B cell (primary cell): ENCODE results near the gene RTTN. TPM values are rescaled to one million over a fixed set of nuclear protein-coding genes. Genes with fewer than 3 reads are reported as not detected.

Experiments
- ATAC-seq: fragments of 200-7000 bp; cut with Tn5 transposase; one replicate; pipeline ENCODE4 v1.10.0; 2021; ENCODE audit warnings: low read depth, mild to moderate bottlenecking, moderate number of reproducible peaks, moderate library complexity
- CTCF ChIA-PET: fragments of 350-600 bp; sonication (Branson Sonifier 250); formaldehyde crosslinking; loops from one replicate; lab custom pipeline; 2021; ENCODE audit warnings: antibody characterized with exemption, inconsistent platforms; lab: Charles Lee
- POLR2A ChIA-PET: fragments of 350-600 bp; sonication (Branson Sonifier 250); formaldehyde crosslinking; loops from one replicate; lab custom pipeline; 2021; ENCODE audit warnings: antibody characterized with exemption; lab: Charles Lee
- DNase-seq: peaks from one replicate; pipeline ENCODE4 v3.0.0; 2013
- H2AFZ ChIP-seq: 2 replicates; pipeline ENCODE4 v1.6.1; 2012; ENCODE audit warnings: mild to moderate bottlenecking, low read depth, low read length; ENCODE audit not compliant: insufficient read depth, poor library complexity, severe bottlenecking
- H3K27ac ChIP-seq, 2 donors: 1 replicate in 1 of 2; 2 replicates in 1 of 2; pipeline ENCODE4 v1.5.1; 2012 to 2013; ENCODE audit warnings: low read length in 2 of 2, mild to moderate bottlenecking in 2 of 2, moderate library complexity in 1 of 2
- H3K27me3 ChIP-seq, 4 experiments: fragments of 200-600 bp in 1 of 4; sonication (generic) in 1 of 4; replicated peaks in 1 of 4; 1 replicate in 2 of 4; 2 replicates in 2 of 4; pipeline versions ENCODE4 v1.6.1 to v1.7.0; 2013 to 2016; ENCODE audit warnings: low read length in 3 of 4, mild to moderate bottlenecking in 2 of 4, mixed read lengths in 1 of 4, moderate library complexity in 1 of 4; ENCODE audit not compliant: insufficient read depth in 4 of 4, control insufficient read depth in 3 of 4; ENCODE audit errors: control extremely low read depth in 1 of 4
- H3K36me3 ChIP-seq, 2 experiments: replicated peaks in 1 of 2; 1 replicate in 1 of 2; 2 replicates in 1 of 2; pipeline versions ENCODE4 v1.6.1 to v1.7.1; 2013; ENCODE audit warnings: low read length in 1 of 2; ENCODE audit not compliant: insufficient read depth in 2 of 2, control insufficient read depth in 1 of 2; ENCODE audit errors: control extremely low read depth in 1 of 2, extremely low read depth in 1 of 2
- H3K4me1 ChIP-seq, 2 donors: fragments of 200-600 bp in 1 of 2; sonication (generic) in 1 of 2; 1 replicate in 1 of 2; 2 replicates in 1 of 2; pipeline versions ENCODE4 v1.5.1 to v1.6.1; 2013 to 2017; ENCODE audit warnings: low read length in 2 of 2; ENCODE audit not compliant: control insufficient read depth in 2 of 2, insufficient read depth in 2 of 2
- H3K4me2 ChIP-seq: replicated peaks from 2 replicates; pipeline ENCODE3; 2012; ENCODE audit warnings: mild to moderate bottlenecking, low read depth, low read length; ENCODE audit not compliant: poor library complexity, severe bottlenecking
- H3K4me3 ChIP-seq, 5 experiments: fragments of 200-600 bp in 1 of 5; sonication (generic) in 1 of 5; 1 replicate in 3 of 5; 2 replicates in 2 of 5; pipeline versions ENCODE4 v1.5.1 to v1.7.0; 2011 to 2016; ENCODE audit warnings: low read length in 4 of 5, mild to moderate bottlenecking in 4 of 5, low read depth in 2 of 5, control low read depth in 1 of 5, moderate library complexity in 1 of 5; ENCODE audit not compliant: insufficient read depth in 1 of 5; ENCODE audit errors: control extremely low read depth in 1 of 5, extremely low read depth in 1 of 5
- H3K79me2 ChIP-seq: fragments of 200-600 bp; sonication (generic); one replicate; pipeline ENCODE4 v1.6.0; 2016; ENCODE audit warnings: low read length; ENCODE audit not compliant: control insufficient read depth, insufficient read depth
- H3K9ac ChIP-seq: fragments of 200-600 bp; sonication (generic); 2 replicates; pipeline ENCODE4 v1.6.1; 2017; ENCODE audit warnings: mild to moderate bottlenecking, low read length, moderate library complexity
- H3K9me3 ChIP-seq, 3 donors: one replicate each; pipeline versions ENCODE4 v1.6.1 to v1.7.1; 2013; ENCODE audit warnings: low read length in 2 of 3; ENCODE audit not compliant: control insufficient read depth in 2 of 3, insufficient read depth in 1 of 3; ENCODE audit errors: control extremely low read depth in 1 of 3
- H4K20me1 ChIP-seq: 2 replicates; pipeline ENCODE4 v1.6.0; 2012; ENCODE audit warnings: mild to moderate bottlenecking, low read length; ENCODE audit not compliant: insufficient read depth, control insufficient read depth, poor library complexity, severe bottlenecking
- H3K27ac Mint-ChIP-seq: one replicate; pipeline ENCODE4 v1.8.0; 2021; ENCODE audit warnings: mixed read lengths
- H3K27me3 Mint-ChIP-seq: one replicate; pipeline ENCODE4 v1.8.0; 2021; ENCODE audit warnings: mixed read lengths
- H3K4me1 Mint-ChIP-seq: one replicate; pipeline ENCODE4 v1.8.0; 2021; ENCODE audit warnings: mixed read lengths
- H3K4me3 Mint-ChIP-seq: one replicate; pipeline ENCODE4 v1.8.0; 2021; ENCODE audit warnings: mixed read lengths
- H3K9me3 Mint-ChIP-seq: one replicate; pipeline ENCODE4 v1.8.0; 2022; ENCODE audit warnings: mixed read lengths; ENCODE audit not compliant: insufficient read depth
- CTCF ChIP-seq: fragments of 200-600 bp; IDR thresholded peaks from one replicate; pipeline ENCODE4 v1.8.0; 2022; ENCODE audit warnings: antibody characterized with exemption, mild to moderate bottlenecking
- EZH2 ChIP-seq: IDR thresholded peaks from 2 replicates; pipeline ENCODE4 v1.6.1; 2012; ENCODE audit warnings: borderline replicate concordance, low read depth, mild to moderate bottlenecking, moderate library complexity, low read length; ENCODE audit not compliant: insufficient read depth, poor library complexity, severe bottlenecking
- WGBS: methylation state at CpG from one replicate; pipeline ENCODE4 v1.1.5; 2013; ENCODE audit warnings: missing lambda C conversion rate; ENCODE audit not compliant: insufficient coverage; 5-methylcytosine and 5-hydroxymethylcytosine counted together
- intact Hi-C: fragments of 100-400 bp; cut with micrococcal nuclease; formaldehyde crosslinking; loops from one replicate; pipeline ENCODE4 v1.10.0; 2022
- polyA plus RNA-seq: library from polyadenylated mRNA; depleted of rRNA; stranded (reverse); fragments of >200 nt; gene quantifications from 2 replicates; pipeline ENCODE4 v1.2.3, GENCODE V29; 2012
- total RNA-seq, 2 donors: library from RNA; stranded (reverse); fragments of 120-200 nt in 1 of 2; gene quantifications; 1 replicate in 1 of 2; 2 replicates in 1 of 2; pipeline versions ENCODE4 v1.2.3 to v1.2.4, GENCODE V29; 2013 to 2022

The RTTN gene
- total and polyA plus RNA-seq, 2 donors (not counting 1 experiment from before 2014, with no cell fraction given): 10.0 to 41.2 TPM

- Mint-ChIP-seq H3K27me3 (no peaks in the 10 kb centered on the region), H3K4me3 (no peak overlapping the region), H3K4me1 (peaks cover 4% of the 10 kb centered on the region), H3K27ac (no peak overlapping the region), H3K9me3 (no peaks in the 10 kb centered on the region)
- intact Hi-C loops: no loop called here
- no peaks in the 10 kb centered on the region for H3K27me3 ChIP-seq
- ChIA-PET POLR2A (no interaction called here), CTCF (no interaction called here)
- peaks cover 17 to 33% of the 10 kb centered on the region in 2 experiments for H3K36me3 ChIP-seq
- no peak for DNase-seq
- no peaks in the 10 kb centered on the region for H3K9me3 ChIP-seq
- no peak overlapping the region for H3K4me2 ChIP-seq
- H4K20me1 ChIP-seq: no peaks in the 10 kb centered on the region
- TF ChIP-seq CTCF: no peak
- no peak for TF ChIP-seq EZH2
- 86% methylated on average over 1 of the region's 5 CpGs for WGBS
- H2AFZ ChIP-seq: no peak overlapping the region
- no peak overlapping the region for H3K27ac ChIP-seq
- H3K4me3 ChIP-seq: no peak overlapping the region
- no peak overlapping the region for H3K9ac ChIP-seq
- ATAC-seq: no peak
- no peaks in the 10 kb centered on the region for H3K79me2 ChIP-seq
- H3K4me1 ChIP-seq: no peaks in the 10 kb centered on the region
These were observed 55.7 kb downstream of the RTTN start for GRCh38 chr18:70149616-70150301.

GRCh38 chr18:70149156-70149555, 56.3 kb downstream of the RTTN start:
- Histone ChIP-seq H3K27ac (no peak overlapping the region), H3K4me3 (no peak overlapping the region), H3K79me2 (no peaks in the 10 kb centered on the region), H3K9me3 (no peaks in the 10 kb centered on the region), H3K4me2 (no peak overlapping the region), H3K9ac (no peak overlapping the region), H2AFZ (no peak overlapping the region), H3K36me3 (peaks cover 17 to 38% of the 10 kb centered on the region in 2 experiments), H4K20me1 (no peaks in the 10 kb centered on the region), H3K4me1 (no peaks in the 10 kb centered on the region), H3K27me3 (no peaks in the 10 kb centered on the region)
- ChIA-PET POLR2A (no interaction called here), CTCF (no interaction called here)
- TF ChIP-seq CTCF (no peak), EZH2 (no peak)
- ATAC-seq: no peak
- DNase-seq: no peak
- peaks cover 4% of the 10 kb centered on the region for H3K4me1 Mint-ChIP-seq
- intact Hi-C loops: no loop called here
- H3K27me3 Mint-ChIP-seq: no peaks in the 10 kb centered on the region
- WGBS: 83% methylated on average over 1 of the region's 2 CpGs
- H3K4me3 Mint-ChIP-seq: no peak overlapping the region
- H3K9me3 Mint-ChIP-seq: no peaks in the 10 kb centered on the region
- no peak overlapping the region for H3K27ac Mint-ChIP-seq
